Hematopoietic multipotent progenitor cell treated with erythropoietin and hydrocortisone succinate and interleukin-3 and kit ligand, for 8 days (in vitro differentiated cells): ENCODE data around the gene MASP2.
"Not testable (repeated sequence)": the region's sequence is repeated elsewhere in the genome, so short reads cannot be mapped to it uniquely, and the experiment has no call there.

Source experiments
- DNase-seq: peaks from one replicate; pipeline ENCODE4 v3.0.0-alpha.2; 2015

Gene MASP2

GRCh38 chr1:11046625-11047365 lies at the start of gene MASP2:
MASP2 (minus strand) TSS chr1:11047239; CDS start chr1:11047207, 32 bp downstream.
- DNase-seq: no peak

GRCh38 chr1:11083784-11084183 lies 36.7 kb upstream of the MASP2 start:
- DNase-seq: not testable (repeated sequence)

- no peak for DNase-seq
Measured at GRCh38 chr1:11080931-11081330, 33.9 kb upstream of the MASP2 start.

- DNase-seq: no peak
Measured at GRCh38 chr1:11078631-11079030, 31.6 kb upstream of the MASP2 start.

- DNase-seq: not testable (repeated sequence)
Measured at GRCh38 chr1:11073398-11073797, 26.4 kb upstream of the MASP2 start.

- DNase-seq: no peak
Measured at GRCh38 chr1:11072216-11072917, 25.3 kb upstream of the MASP2 start.

GRCh38 chr1:11071463-11072215 lies 24.6 kb upstream of the MASP2 start:
- DNase-seq: no peak

GRCh38 chr1:11070876-11071275 lies 23.8 kb upstream of the MASP2 start:
- no peak for DNase-seq

GRCh38 chr1:11068600-11069473 lies 21.8 kb upstream of the MASP2 start:
- no peak for DNase-seq

- DNase-seq: no peak
Measured at GRCh38 chr1:11067716-11068599, 20.9 kb upstream of the MASP2 start.

GRCh38 chr1:11065796-11066195 lies 18.8 kb upstream of the MASP2 start:
- DNase-seq: no peak

- DNase-seq: no peak
Measured at GRCh38 chr1:11064942-11065341, 17.9 kb upstream of the MASP2 start.

GRCh38 chr1:11063937-11064537 lies 17.0 kb upstream of the MASP2 start:
- peak; percentile 59 for DNase-seq

GRCh38 chr1:11062965-11063401 lies 15.9 kb upstream of the MASP2 start:
- DNase-seq: no peak

- no peak for DNase-seq
Measured at GRCh38 chr1:11061652-11062365, 14.8 kb upstream of the MASP2 start.

GRCh38 chr1:11059968-11060830 lies 13.2 kb upstream of the MASP2 start, which contains the start of gene SRM:
SRM (minus strand) TSS chr1:11060018; CDS start chr1:11059943, 75 bp downstream.
- peak; percentile 91 for DNase-seq

GRCh38 chr1:11059155-11059967 lies 12.3 kb upstream of the MASP2 start:
- peak; percentile 29 for DNase-seq

- DNase-seq: no peak
Measured at GRCh38 chr1:11058595-11059154, 11.6 kb upstream of the MASP2 start.
